Mesothelial cell of epicardium (in vitro differentiated cells): Measurements from ENCODE around the gene ARMC6. TPM values are rescaled to one million over a fixed set of nuclear protein-coding genes. Genes with fewer than 3 reads are reported as not detected.

Experiments
- DNase-seq, 2 experiments: peaks; one replicate each; pipeline ENCODE4 v3.0.0; 2021; ENCODE audit warnings: low spot score in 2 of 2; ENCODE audit not compliant: unreplicated experiment in 2 of 2
- H3K27ac Mint-ChIP-seq: 2 replicates; pipeline ENCODE4 v1.8.0; 2021; ENCODE audit warnings: mixed read lengths
- H3K27me3 Mint-ChIP-seq: 2 replicates; pipeline ENCODE4 v1.8.0; 2021; ENCODE audit warnings: low read depth, mixed read lengths
- H3K36me3 Mint-ChIP-seq: 2 replicates; pipeline ENCODE4 v1.8.0; 2021; ENCODE audit warnings: mixed read lengths
- H3K4me1 Mint-ChIP-seq: 2 replicates; pipeline ENCODE4 v1.8.0; 2021; ENCODE audit warnings: mixed read lengths
- H3K4me3 Mint-ChIP-seq: 2 replicates; pipeline ENCODE4 v1.8.0; 2021; ENCODE audit warnings: mild to moderate bottlenecking, moderate library complexity, mixed read lengths
- H3K9me3 Mint-ChIP-seq: 2 replicates; pipeline ENCODE4 v1.8.0; 2021; ENCODE audit warnings: mixed read lengths
- total RNA-seq: library from RNA; stranded (reverse); gene quantifications from 3 replicates; pipeline ENCODE4 v1.2.1, GENCODE V29; 2021
- TF ChIP-seq, protein P1 (sequence below): fragments of 200-600 bp; sonication (generic); IDR thresholded peaks from one replicate; pipeline ENCODE4 v1.5.0; 2021; ENCODE audit warnings: antibody characterized with exemption; ENCODE audit not compliant: unreplicated experiment

ARMC6 gene
- total RNA-seq, 1 donor from 2014 or later, result 25.8 TPM

DNA sequence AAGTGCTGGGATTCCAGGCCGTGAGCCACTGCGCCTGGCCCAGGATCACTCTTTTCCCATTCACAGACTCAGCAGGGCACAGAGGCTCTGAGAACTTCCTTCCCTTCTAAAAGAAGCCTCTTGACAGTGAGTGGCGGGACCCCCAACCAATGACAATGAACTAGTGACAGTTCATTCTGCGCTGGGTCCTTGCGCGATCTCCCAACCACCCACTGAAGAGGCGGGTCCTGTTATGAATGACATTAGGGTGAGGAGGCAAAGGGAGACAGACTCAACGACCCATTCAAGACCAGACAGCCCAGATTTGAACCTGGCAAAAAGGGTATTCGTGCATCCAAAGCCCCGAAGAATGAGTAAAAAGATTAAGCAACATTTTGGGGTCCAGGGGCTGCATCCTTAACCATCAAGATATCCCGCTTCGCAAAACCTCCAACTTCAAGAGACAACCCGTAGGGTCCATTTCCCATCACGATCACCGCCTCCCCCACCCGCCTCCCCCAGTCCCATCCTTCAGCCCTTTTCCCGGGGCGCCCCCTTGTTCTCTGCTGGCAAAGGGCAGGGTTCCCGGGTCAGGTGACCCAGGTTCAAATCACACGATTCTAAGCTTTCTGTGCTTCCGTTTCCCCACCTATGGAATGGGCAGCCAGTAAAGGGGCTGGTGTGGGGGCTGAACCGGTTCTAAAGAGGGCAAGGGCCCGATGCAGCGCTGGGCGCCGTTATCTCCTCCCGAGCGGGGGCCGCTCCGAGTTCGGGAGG lies 805 bp upstream of the ARMC6 start:
- Mint-ChIP-seq H3K27me3 (no peaks in the 10 kb centered on the region), H3K4me3 (peak overlapping the region; percentile 92), H3K36me3 (peaks cover 12% of the 10 kb centered on the region), H3K27ac (peak overlapping the region; percentile 95), H3K4me1 (peaks cover 14% of the 10 kb centered on the region), H3K9me3 (no peaks in the 10 kb centered on the region)
- TF ChIP-seq, protein P1, sequence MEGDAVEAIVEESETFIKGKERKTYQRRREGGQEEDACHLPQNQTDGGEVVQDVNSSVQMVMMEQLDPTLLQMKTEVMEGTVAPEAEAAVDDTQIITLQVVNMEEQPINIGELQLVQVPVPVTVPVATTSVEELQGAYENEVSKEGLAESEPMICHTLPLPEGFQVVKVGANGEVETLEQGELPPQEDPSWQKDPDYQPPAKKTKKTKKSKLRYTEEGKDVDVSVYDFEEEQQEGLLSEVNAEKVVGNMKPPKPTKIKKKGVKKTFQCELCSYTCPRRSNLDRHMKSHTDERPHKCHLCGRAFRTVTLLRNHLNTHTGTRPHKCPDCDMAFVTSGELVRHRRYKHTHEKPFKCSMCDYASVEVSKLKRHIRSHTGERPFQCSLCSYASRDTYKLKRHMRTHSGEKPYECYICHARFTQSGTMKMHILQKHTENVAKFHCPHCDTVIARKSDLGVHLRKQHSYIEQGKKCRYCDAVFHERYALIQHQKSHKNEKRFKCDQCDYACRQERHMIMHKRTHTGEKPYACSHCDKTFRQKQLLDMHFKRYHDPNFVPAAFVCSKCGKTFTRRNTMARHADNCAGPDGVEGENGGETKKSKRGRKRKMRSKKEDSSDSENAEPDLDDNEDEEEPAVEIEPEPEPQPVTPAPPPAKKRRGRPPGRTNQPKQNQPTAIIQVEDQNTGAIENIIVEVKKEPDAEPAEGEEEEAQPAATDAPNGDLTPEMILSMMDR, result no peak
- DNase-seq, result peak; percentile 80 to 85

DNA sequence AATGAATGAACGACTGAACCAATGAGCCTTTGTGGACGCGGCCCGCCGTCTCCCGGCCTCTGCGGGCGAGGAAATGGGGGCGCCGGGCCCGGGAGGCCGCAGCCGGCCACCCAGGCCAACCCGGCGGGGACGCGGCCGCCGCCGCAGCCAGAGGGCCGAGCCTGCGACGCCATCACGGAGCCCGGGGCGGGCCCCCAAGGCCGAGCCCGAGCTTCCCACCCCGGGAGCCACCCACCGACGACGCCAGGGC lies 302 bp upstream of the ARMC6 start:
- peaks cover 14% of the 10 kb centered on the region for H3K4me1 Mint-ChIP-seq
- H3K9me3 Mint-ChIP-seq, result no peaks in the 10 kb centered on the region
- H3K36me3 Mint-ChIP-seq, result peaks cover 9% of the 10 kb centered on the region
- TF ChIP-seq, protein P1, result no peak
- H3K27me3 Mint-ChIP-seq, result no peaks in the 10 kb centered on the region
- H3K27ac Mint-ChIP-seq, result peak overlapping the region; percentile 95
- no peak for DNase-seq
- peak overlapping the region; percentile 92 for H3K4me3 Mint-ChIP-seq

DNA sequence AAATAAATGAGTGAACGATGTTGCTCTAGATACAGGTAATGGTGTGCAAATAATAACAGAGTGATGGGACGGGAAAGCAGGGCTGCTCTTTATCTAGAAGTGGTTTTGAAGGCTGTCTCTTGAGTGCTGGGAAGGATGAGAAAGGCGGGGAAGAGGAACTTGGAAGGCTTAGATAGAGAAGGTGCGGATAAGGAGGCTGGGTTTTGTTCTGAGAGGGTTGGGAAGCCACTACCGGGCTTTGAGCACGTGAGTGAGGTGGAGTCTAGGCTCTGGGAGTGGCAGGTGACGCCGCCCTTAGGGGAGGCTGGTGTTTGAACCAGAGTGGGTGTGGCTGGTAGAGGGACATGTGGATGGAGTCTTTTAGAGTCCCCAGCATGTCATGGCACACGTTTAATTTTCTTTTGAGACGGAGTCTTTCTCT lies 811 bp downstream of the ARMC6 start:
- H3K27me3 Mint-ChIP-seq, result no peaks in the 10 kb centered on the region
- H3K4me3 Mint-ChIP-seq, result peak overlapping the region; percentile 70
- DNase-seq, result peak in 1 of 2 experiments; percentile 45
- no peaks in the 10 kb centered on the region for H3K9me3 Mint-ChIP-seq
- peaks cover 10% of the 10 kb centered on the region for H3K36me3 Mint-ChIP-seq
- TF ChIP-seq, protein P1, result no peak
- peaks cover 14% of the 10 kb centered on the region for H3K4me1 Mint-ChIP-seq
- peak overlapping the region; percentile 87 for H3K27ac Mint-ChIP-seq

DNA sequence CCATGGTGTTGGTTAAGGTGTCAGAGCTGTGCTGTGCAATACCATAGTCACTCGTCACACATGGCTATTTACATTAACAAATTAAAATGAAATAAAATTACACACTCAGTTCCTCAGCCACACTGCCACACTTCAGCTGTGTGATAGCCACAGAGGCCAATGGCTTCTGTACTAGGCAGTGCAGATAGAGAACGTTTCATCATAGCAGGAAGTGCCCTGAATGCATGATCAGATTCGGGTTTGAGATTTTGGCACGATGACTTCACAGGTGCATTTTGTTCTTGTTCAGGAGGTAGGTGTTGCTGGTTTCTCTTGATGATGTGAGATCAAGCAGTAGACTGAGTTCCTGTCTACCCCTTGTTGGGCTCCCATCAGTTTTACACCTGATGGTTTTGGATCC lies 6.5 kb downstream of the ARMC6 start:
- no peak overlapping the region for H3K4me3 Mint-ChIP-seq
- H3K4me1 Mint-ChIP-seq, result no peaks in the 10 kb centered on the region
- no peak overlapping the region for H3K27ac Mint-ChIP-seq
- DNase-seq, result no peak
- H3K27me3 Mint-ChIP-seq, result no peaks in the 10 kb centered on the region
- peaks cover 22% of the 10 kb centered on the region for H3K36me3 Mint-ChIP-seq
- TF ChIP-seq, protein P1, result no peak
- H3K9me3 Mint-ChIP-seq, result no peaks in the 10 kb centered on the region

DNA sequence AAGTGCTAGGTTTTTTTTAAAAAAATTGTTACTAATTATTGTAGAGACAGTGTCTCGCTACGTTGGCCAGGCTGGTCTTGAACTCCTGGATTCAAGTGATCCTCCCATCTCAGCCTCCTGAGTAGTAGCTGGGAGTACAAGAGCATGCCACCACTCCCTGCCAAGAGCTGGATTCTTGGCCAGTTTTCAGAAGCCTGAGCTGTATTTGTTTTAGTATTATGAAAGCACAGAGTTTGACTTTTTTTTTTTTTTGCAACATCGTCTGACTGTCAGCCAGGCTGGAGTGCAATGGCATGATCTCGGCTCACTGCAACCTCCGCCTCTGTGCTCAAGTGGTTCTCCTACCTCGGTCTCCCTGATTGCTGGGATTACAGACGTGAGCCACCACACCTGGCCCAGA lies 7.0 kb downstream of the ARMC6 start:
- Mint-ChIP-seq H3K9me3 (no peaks in the 10 kb centered on the region), H3K36me3 (peaks cover 26% of the 10 kb centered on the region), H3K27me3 (no peaks in the 10 kb centered on the region), H3K4me1 (no peaks in the 10 kb centered on the region), H3K4me3 (no peak overlapping the region), H3K27ac (no peak overlapping the region)
- no peak for DNase-seq
- TF ChIP-seq, protein P1, result no peak
